ENCODE data around the gene SEMA3E.

GRCh38 chr7:83562960-83563359 is 86.0 kb downstream of the SEMA3E start:
- TF ChIP-seq EP300 (IDR thresholded peaks at IDR 0.05) (no peak), CTCF (IDR thresholded peaks at IDR 0.05) (no peak), POLR2A (IDR thresholded peaks at IDR 0.05; ENCODE audit: low read depth) (no peak), POLR2AphosphoS5 (IDR thresholded peaks at IDR 0.05) (no peak)
